ENCODE data around the gene CCDC102B. TPM values are rescaled to one million over a fixed set of nuclear protein-coding genes. Genes with fewer than 3 reads are reported as not detected.

The CCDC102B gene
- polyA plus RNA-seq, 1 donor from 2014 or later = 8.7 TPM

DNA sequence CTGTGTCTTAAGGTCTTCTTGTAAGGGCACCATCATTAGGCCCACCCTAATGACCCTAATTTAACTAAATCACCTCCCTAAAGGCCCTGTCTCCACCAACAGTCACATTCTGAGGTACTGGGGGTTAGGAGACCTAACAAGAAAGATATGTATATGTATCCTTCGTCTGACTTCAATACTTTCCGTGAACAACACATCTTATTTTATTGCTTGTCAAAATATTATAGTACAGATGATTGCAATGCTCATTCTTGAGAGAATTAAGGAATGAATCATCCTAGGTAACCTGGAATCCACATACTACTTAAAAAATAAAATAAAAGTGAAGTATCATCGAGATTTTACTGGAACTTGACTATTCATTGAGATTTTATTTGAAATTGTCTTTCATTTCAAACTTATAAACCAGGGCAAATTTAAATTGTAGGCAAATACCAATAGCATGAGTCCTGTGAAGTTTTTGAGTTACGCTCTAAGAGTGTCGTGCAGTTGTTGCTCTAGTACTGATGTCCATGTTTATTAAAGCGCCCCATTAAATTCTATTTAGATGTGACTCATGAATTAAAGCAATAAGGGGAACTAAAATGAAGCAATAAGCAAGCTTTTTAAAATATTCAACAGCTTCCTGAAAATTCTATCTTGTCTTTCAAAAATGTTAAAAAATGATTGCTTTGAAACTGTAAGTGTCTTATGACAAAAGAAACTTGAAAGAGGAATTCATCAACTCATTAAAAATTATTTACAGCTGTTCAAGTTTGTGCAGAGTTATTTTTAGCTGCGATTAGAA, 40.0 kb downstream of the CCDC102B start (continued):
- TF ChIP-seq POLR2AphosphoS5 (IDR thresholded peaks at IDR 0.05) (no peak), EP300 (conservative IDR thresholded peaks at IDR 0.05; ENCODE audit: poor library complexity, severe bottlenecking) (no peak)

DNA sequence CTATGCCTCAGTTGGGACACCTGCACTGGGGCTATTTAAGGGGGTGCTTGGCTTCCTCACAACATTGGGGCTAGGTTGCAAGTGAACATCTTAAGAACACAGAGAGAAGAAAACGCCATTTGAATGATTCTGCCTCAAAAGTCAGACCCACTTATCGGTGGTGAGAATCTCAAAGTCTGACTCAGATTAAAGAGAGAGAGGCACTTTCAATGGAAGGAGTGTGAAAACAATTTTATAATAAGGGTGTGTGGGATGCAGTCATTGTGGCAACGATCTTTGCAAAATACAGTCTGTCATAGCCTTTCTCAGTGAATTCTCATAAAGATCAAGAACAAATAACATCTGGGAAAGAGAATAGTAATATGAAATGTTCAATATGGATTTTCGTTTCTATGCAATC, 41.8 kb downstream of the CCDC102B start:
- Histone ChIP-seq H3K27me3 (ENCODE audit: insufficient read depth, low read depth, low read length) (no peaks in the 10 kb centered on the region), H4K20me1 (ENCODE audit: insufficient read depth) (no peaks in the 10 kb centered on the region), H3K9ac (ENCODE audit: low read length) (no peak overlapping the region), H2AFZ (ENCODE audit: low read depth, low read length) (no peak overlapping the region), H3K9me3 (ENCODE audit: low read length) (no peaks in the 10 kb centered on the region), H3K4me2 (ENCODE audit: low read length) (no peak overlapping the region), H3K4me3 (ENCODE audit: low read length) (no peak overlapping the region), H3K79me2 (replicated peaks; ENCODE audit: insufficient read depth, low read length) (no peaks in the 10 kb centered on the region), H3K9me2 (ENCODE audit: insufficient read depth, low read length) (no peaks in the 10 kb centered on the region), H3K36me3 (ENCODE audit: insufficient read depth, low read length) (no peaks in the 10 kb centered on the region), H3K27ac (ENCODE audit: low read length) (no peak overlapping the region), H3F3A (ENCODE audit: insufficient read depth, low read length, poor library complexity, severe bottlenecking) (no peaks in the 10 kb centered on the region)
- TF ChIP-seq, protein P1, sequence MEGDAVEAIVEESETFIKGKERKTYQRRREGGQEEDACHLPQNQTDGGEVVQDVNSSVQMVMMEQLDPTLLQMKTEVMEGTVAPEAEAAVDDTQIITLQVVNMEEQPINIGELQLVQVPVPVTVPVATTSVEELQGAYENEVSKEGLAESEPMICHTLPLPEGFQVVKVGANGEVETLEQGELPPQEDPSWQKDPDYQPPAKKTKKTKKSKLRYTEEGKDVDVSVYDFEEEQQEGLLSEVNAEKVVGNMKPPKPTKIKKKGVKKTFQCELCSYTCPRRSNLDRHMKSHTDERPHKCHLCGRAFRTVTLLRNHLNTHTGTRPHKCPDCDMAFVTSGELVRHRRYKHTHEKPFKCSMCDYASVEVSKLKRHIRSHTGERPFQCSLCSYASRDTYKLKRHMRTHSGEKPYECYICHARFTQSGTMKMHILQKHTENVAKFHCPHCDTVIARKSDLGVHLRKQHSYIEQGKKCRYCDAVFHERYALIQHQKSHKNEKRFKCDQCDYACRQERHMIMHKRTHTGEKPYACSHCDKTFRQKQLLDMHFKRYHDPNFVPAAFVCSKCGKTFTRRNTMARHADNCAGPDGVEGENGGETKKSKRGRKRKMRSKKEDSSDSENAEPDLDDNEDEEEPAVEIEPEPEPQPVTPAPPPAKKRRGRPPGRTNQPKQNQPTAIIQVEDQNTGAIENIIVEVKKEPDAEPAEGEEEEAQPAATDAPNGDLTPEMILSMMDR (IDR thresholded peaks at IDR 0.05; ENCODE audit: poor library complexity, severe bottlenecking) = no peak
- TF ChIP-seq MXI1 (conservative IDR thresholded peaks at IDR 0.05; ENCODE audit: poor library complexity, severe bottlenecking) (no peak), POLR2AphosphoS5 (IDR thresholded peaks at IDR 0.05) (no peak), RAD21 (conservative IDR thresholded peaks at IDR 0.05) (no peak), EP300 (conservative IDR thresholded peaks at IDR 0.05; ENCODE audit: poor library complexity, severe bottlenecking) (no peak), SMC3 (conservative IDR thresholded peaks at IDR 0.05; ENCODE audit: poor library complexity) (no peak), TAF1 (IDR thresholded peaks at IDR 0.05; ENCODE audit: low read depth) (no peak), EZH2 (IDR thresholded peaks at IDR 0.05; ENCODE audit: borderline replicate concordance, insufficient read depth, low read length, poor library complexity, severe bottlenecking) (no peak)
- TF ChIP-seq, protein P2, sequence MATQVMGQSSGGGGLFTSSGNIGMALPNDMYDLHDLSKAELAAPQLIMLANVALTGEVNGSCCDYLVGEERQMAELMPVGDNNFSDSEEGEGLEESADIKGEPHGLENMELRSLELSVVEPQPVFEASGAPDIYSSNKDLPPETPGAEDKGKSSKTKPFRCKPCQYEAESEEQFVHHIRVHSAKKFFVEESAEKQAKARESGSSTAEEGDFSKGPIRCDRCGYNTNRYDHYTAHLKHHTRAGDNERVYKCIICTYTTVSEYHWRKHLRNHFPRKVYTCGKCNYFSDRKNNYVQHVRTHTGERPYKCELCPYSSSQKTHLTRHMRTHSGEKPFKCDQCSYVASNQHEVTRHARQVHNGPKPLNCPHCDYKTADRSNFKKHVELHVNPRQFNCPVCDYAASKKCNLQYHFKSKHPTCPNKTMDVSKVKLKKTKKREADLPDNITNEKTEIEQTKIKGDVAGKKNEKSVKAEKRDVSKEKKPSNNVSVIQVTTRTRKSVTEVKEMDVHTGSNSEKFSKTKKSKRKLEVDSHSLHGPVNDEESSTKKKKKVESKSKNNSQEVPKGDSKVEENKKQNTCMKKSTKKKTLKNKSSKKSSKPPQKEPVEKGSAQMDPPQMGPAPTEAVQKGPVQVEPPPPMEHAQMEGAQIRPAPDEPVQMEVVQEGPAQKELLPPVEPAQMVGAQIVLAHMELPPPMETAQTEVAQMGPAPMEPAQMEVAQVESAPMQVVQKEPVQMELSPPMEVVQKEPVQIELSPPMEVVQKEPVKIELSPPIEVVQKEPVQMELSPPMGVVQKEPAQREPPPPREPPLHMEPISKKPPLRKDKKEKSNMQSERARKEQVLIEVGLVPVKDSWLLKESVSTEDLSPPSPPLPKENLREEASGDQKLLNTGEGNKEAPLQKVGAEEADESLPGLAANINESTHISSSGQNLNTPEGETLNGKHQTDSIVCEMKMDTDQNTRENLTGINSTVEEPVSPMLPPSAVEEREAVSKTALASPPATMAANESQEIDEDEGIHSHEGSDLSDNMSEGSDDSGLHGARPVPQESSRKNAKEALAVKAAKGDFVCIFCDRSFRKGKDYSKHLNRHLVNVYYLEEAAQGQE (IDR thresholded peaks at IDR 0.05; ENCODE audit: borderline replicate concordance) = no peak

GRCh38 chr18:68840554-68841263, 42.8 kb downstream of the CCDC102B start:
- Histone ChIP-seq H3K4me2 (ENCODE audit: low read length) (no peak overlapping the region), H3K9me3 (ENCODE audit: low read length) (no peaks in the 10 kb centered on the region), H3K27me3 (ENCODE audit: insufficient read depth, low read depth, low read length) (no peaks in the 10 kb centered on the region), H3K9me2 (ENCODE audit: insufficient read depth, low read length) (no peaks in the 10 kb centered on the region), H3F3A (ENCODE audit: insufficient read depth, low read length, poor library complexity, severe bottlenecking) (no peaks in the 10 kb centered on the region), H3K4me3 (ENCODE audit: low read length) (no peak overlapping the region), H3K9ac (ENCODE audit: low read length) (no peak overlapping the region), H3K27ac (ENCODE audit: low read length) (no peak overlapping the region), H2AFZ (ENCODE audit: low read depth, low read length) (no peak overlapping the region), H3K79me2 (replicated peaks; ENCODE audit: insufficient read depth, low read length) (no peaks in the 10 kb centered on the region), H3K36me3 (ENCODE audit: insufficient read depth, low read length) (no peaks in the 10 kb centered on the region), H4K20me1 (ENCODE audit: insufficient read depth) (no peaks in the 10 kb centered on the region)
- TF ChIP-seq MXI1 (conservative IDR thresholded peaks at IDR 0.05; ENCODE audit: poor library complexity, severe bottlenecking) (no peak), SMC3 (conservative IDR thresholded peaks at IDR 0.05; ENCODE audit: poor library complexity) (no peak), EZH2 (IDR thresholded peaks at IDR 0.05; ENCODE audit: borderline replicate concordance, insufficient read depth, low read length, poor library complexity, severe bottlenecking) (no peak)

Measured in neural cell (in vitro differentiated cells).